NOMO-1 treated with dmso at 0.1 percent for 144 hours (cell line): Measurements from ENCODE around the gene PSMA7.
"Not testable (repeated sequence)": the region's sequence is repeated elsewhere in the genome, so short reads cannot be mapped to it uniquely, and the experiment has no call there.

Source experiments
- DNase-seq: peaks from one replicate; lab custom pipeline; 2025; ENCODE audit not compliant: unreplicated experiment; lab: John Stamatoyannopoulos, UW

PSMA7 gene

GRCh38 chr20:62156254-62156556 is 13.0 kb upstream of the PSMA7 start:
- DNase-seq: no peak

GRCh38 chr20:62155428-62156253 is 12.4 kb upstream of the PSMA7 start:
- no peak for DNase-seq

DNA sequence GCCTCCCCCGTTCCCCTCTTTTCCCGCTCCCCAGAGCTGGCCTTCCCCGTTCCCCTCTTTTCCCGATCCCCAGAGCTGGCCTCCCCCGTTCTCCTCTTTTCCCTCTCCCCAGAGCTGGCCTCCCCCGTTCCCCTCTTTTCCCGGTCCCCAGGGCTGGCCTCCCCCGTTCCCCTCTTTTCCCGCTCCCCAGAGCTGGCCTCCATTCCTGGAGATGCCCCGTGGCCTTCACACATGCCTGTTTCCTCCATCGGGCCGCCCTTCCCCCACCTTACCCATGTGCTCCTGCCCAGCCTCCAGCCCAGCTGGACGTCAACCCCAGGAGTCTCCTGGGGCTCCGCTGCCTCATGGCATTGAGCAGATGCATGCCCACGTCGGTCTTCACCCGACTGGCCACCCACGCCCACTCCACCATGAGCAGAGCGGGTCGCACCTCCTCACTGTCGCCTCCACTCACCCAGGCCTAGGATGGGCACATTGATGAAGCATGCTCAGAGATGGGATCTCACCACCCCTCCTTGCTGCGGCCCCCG is 8.7 kb upstream of the PSMA7 start:
- no peak for DNase-seq

DNA sequence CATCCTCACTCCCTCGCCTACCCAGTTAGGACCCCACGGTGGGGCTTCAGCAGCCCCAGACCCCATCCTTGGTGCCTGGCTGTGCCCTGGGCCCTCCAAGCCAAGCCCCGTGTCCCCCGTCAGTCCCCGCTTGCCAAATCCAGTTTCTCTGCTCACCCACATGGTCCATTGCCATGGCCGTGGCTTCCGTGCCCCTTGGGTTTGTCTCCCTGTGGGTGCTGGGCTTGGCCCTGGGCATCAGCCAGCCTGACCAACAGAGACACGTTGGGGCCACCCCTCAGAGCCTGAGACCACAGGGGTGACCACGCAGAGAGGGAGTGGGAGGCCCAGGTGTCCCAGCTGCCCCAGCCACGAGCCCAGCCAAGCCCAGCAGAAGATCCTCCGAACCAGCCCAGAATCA is 8.0 kb upstream of the PSMA7 start:
- no peak for DNase-seq

DNA sequence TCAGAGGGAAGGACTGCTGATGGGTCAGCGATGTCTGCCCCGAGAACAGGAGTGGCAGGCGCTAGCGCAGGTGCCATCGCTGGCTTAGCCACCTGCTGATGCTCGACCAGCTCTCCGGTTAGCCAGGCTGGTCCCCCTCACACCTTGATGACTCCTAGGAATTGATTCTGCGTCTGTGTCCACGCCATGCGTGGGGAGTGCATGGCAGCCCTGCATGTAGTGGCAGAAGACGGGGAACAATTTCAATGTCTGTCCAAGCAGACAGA is 7.0 kb upstream of the PSMA7 start:
- DNase-seq: no peak

GRCh38 chr20:62149532-62150309 is 6.5 kb upstream of the PSMA7 start:
- no peak for DNase-seq

GRCh38 chr20:62148908-62149314 is 5.7 kb upstream of the PSMA7 start:
- DNase-seq: no peak

GRCh38 chr20:62148383-62148782 is 5.2 kb upstream of the PSMA7 start:
- DNase-seq: not testable (repeated sequence)

DNA sequence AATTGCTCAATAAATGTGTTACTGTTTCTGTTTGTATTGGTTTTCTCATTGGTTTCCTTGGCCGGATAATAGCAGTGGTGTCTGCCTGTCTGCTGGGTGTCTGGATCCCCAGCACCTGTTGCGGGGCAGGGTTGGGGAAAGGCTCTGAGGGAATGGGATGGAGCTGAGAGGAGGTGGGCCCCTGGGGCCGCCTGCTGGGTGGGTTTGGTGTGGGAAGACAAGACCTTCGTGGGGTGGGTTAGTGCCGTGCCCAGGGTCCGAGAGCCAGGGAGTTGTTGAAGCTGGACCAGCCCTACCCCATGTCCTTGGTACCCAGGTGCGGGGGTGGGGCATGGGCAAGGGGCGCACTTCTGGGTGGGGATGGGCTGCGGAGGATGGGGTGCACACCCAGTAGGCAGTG is 4.3 kb upstream of the PSMA7 start:
- no peak for DNase-seq

GRCh38 chr20:62147125-62147524 is 3.9 kb upstream of the PSMA7 start:
- no peak for DNase-seq

- DNase-seq: no peak
Observed at GRCh38 chr20:62146019-62146755, 3.0 kb upstream of the PSMA7 start.

DNA sequence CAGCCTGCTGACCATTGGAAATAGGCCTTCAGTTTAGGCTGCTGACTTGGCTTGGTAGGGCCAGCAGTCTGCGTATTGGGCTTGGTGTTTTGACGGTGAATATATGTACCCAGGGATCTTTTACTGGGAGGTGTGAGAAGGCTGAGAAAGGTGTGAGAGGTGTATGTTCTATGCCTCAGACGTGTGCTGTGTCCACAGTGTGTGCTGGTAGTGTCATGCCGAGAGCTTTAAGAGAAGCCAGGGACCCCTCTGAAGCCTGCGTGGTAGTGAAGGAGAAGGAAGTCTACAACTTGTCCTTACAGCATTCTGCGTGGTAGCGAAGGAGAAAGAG is 2.5 kb upstream of the PSMA7 start:
- no peak for DNase-seq

DNA sequence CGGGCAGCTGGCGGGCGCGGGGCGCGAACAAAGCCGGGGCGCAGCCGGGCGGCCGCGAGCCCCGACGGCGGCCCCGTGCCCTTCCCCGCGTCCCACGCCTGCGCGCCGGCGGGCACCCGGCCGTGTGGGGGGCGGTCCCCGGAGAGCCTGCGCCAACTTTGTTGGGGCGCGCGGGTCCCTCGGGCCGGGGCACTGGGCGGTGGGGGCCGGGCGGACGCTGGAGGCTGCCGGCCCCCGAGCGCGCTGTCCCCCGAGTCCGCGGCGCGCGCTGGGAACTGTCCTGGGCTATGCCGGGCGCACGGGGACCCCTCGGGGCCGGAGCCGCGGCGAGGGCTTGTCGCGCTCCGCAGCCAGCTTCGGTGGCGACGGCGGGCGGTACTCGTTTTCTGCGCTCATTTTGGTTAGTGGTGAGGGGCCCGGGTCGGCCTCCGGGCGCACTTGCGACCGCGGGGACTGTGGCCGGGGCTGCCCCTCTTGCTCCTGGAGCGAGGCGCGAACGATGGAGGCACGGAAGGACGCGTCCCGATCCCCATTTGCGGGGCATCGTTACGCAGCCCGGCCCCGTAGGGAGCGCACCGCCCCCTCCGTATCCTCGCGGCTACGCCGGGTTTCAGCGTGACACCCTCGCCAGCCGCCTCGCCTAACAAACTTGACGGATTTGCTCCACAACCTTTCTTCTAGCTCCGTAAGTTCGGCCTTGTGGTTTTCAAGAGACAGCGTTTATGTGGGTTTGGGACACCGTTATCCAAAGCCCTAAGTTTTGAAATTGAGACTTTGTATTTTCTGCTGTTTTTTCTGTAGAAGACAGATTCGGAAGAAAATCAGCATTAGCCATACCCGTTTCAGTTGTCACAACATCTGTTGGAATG is 997 bp upstream of the PSMA7 start:
- peak; percentile 31 for DNase-seq

DNA sequence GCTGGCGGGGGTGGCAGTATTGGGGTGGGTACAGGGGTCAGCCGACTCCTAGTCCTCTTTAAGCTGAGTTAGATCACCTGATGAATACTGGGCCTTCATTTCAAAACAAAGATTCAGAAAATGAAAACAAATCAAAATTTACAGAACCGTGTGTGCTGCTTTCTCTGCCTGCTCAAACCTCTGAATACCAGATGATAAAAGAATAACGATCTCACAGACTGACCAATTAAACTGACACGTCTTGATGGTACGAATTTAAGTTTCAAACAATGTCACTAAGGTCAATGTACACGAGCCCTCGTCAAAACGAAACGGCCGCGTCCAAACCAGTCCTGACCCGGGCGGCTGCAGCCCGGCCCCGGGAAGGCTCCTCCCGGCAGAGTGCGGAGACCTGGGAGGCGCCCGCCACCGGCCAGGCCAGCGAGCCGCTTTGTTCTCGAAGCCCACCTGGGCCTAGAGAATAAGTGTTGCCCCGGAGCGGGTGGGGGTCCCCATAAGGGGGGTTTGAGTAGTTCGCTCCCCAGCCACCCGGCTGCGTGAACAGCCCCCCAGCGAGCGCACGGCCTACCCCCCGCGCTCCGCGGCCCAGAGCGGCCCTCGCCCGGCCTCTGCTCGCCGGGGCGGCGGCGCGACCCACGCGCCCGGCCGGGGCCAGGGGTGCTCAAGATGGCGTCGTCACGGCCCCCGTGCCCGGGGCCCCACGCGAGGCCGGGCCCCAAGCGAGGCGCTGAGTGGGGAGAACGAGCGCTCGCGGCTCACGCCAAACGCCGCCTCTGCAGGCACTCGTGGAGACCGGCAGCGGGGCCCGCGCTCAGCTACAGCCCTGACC is 728 bp downstream of the PSMA7 start:
- no peak for DNase-seq

DNA sequence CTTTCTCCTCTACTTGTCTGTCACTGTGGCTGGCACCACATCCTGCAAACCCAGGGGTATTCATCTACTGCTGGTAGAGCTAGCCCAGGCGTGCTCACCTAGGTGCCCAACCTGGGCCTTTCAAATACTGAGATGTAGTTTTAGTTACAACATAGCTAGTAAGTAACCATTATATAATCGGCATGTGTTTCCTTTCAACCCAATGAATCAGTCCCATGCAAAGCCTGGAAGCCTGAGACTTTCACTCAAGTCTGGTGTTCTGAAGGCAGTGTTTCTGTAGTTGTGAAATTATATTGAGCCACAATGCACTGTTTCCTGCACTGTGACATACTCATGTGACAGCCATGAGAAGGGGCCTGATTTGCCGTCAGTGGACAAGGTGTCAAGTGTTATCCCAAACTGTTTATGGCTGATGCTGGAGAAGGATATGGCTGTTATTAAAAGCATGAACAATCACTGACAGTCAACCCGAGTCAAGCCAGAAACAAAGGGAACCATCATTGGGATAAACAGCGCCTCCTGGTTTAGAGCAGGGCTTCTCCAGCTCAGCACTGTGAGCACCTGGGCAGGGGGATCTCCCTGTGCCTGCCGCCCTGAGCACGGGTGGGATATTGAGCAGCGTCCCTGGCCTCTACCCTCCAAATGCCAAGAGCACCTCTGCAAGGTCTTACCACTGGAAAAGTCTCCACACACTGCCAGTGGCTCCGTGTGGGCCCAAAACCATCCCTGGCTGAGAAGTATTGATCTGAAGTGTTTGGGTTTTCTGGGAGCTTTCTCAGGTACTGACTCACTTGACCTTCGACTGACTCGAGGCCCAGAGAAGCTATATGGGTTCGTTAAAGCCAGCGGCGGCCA is 1.6 kb downstream of the PSMA7 start:
- DNase-seq: no peak

DNA sequence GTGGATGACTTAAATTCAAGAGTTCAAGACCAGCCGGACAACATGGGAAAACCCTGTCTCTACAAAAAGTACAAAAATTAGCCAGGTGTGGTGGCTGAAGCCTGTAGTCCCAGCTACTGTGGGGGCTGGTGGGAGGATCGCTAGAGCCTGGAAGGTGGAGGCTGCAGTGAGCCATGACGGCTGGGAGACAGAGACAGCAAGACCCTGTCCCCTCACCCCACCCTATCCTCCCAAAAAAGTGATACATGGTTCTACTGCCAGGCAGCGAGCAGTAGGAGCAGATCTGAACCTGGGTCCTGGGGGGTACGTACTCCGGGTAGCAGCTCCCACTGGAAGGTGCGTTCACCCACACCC is 2.2 kb downstream of the PSMA7 start:
- no peak for DNase-seq

DNA sequence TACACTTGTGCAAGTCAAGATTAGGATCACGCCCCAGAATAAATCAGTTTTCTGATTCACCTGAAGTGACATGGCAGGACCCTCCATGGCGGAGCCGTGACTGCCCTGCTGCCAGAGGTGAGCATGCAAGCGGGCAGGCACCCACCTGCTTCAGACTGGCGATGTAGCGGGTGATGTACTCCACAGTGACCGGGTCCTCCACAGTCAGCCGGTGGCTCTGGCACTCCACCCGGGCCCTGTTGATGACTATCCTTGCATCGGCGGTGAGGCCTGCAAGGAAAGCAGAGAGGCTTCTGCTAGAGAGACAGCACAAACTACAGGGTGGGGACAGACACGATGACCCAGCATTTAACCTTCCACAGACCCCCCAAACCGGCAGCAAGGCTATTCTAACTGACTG is 3.6 kb downstream of the PSMA7 start:
- no peak for DNase-seq

DNA sequence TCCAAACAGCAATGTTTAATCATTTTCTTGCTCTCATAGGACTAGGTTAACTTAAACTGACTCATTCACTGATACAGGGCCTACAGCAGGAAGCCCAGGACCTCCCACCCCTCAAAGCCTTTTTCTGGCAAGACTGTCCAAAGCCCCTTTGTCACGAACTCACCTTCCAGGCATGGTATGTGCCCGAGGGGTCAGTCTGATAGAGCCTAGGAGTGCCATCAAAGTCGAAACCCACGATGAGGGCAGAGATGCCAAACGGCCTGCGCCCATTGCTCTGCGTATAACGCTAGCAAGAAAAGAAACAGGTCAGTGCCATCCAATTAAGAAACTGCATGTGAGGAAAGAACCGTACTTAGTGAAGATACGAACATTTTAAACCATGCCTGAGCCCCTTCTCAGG is 4.3 kb downstream of the PSMA7 start:
- no peak for DNase-seq

- DNase-seq: no peak
Observed at GRCh38 chr20:62138204-62138543, 5.0 kb downstream of the PSMA7 start.
